OCI-LY1 (cell line): Measurements from ENCODE around the gene EFNA4.

Source experiments
- H2AFZ ChIP-seq: fragments of 200-600 bp; sonication (generic), shearing (Covaris generic); 2 replicates; pipeline ENCODE4 v1.6.0; 2014; ENCODE audit warnings: antibody characterized with exemption, mild to moderate bottlenecking, low read length
- H3F3A ChIP-seq: fragments of 200-600 bp; sonication (generic), shearing (Covaris generic); 2 replicates; pipeline ENCODE4 v1.6.0; 2014; ENCODE audit warnings: mild to moderate bottlenecking, antibody characterized with exemption, low read length, moderate library complexity; ENCODE audit not compliant: insufficient read depth
- H3K27ac ChIP-seq: fragments of 200-600 bp; sonication (generic); 2 replicates; pipeline ENCODE4 v1.5.1; 2014; ENCODE audit warnings: low read length, mixed run types, mild to moderate bottlenecking, low read depth; ENCODE audit not compliant: poor library complexity, severe bottlenecking
- H3K27me3 ChIP-seq: fragments of 200-600 bp; sonication (generic); 2 replicates; pipeline ENCODE4 v1.6.0; 2014; ENCODE audit warnings: antibody characterized with exemption, mild to moderate bottlenecking, low read length, moderate library complexity; ENCODE audit not compliant: insufficient read depth
- H3K36me3 ChIP-seq: fragments of 200-600 bp; sonication (generic); 2 replicates; pipeline ENCODE4 v1.6.1; 2014; ENCODE audit warnings: mild to moderate bottlenecking, antibody characterized with exemption, low read length, moderate library complexity, mixed read lengths; ENCODE audit not compliant: insufficient read depth
- H3K4me1 ChIP-seq: fragments of 200-600 bp; sonication (generic); 2 replicates; pipeline ENCODE4 v1.5.1; 2014; ENCODE audit warnings: mild to moderate bottlenecking, low read length, moderate library complexity; ENCODE audit not compliant: insufficient read depth, severe bottlenecking
- H3K4me2 ChIP-seq: fragments of 200-600 bp; sonication (generic), shearing (Covaris generic); 2 replicates; pipeline ENCODE4 v1.6.1; 2014; ENCODE audit warnings: low read length
- H3K4me3 ChIP-seq: fragments of 200-600 bp; sonication (generic); 2 replicates; pipeline ENCODE4 v1.5.1; 2014; ENCODE audit warnings: low read length, low read depth, mild to moderate bottlenecking, mixed read lengths; ENCODE audit not compliant: poor library complexity, severe bottlenecking
- H3K79me2 ChIP-seq: fragments of 200-600 bp; shearing (Covaris generic); 2 replicates; pipeline ENCODE4 v1.6.1; 2016; ENCODE audit warnings: mixed run types, low read length, mixed read lengths; ENCODE audit not compliant: insufficient read depth
- H3K9ac ChIP-seq: fragments of 200-600 bp; sonication (generic), shearing (Covaris generic); 2 replicates; pipeline ENCODE4 v1.6.1; 2014; ENCODE audit warnings: mild to moderate bottlenecking, low read length, mixed read lengths
- H3K9me2 ChIP-seq: fragments of 200-600 bp; sonication (generic), shearing (Covaris generic); 2 replicates; pipeline ENCODE4 v1.6.1; 2014; ENCODE audit warnings: low read depth, mild to moderate bottlenecking, low read length, mixed read lengths
- H3K9me3 ChIP-seq: fragments of 200-600 bp; shearing (Covaris generic); 2 replicates; pipeline ENCODE4 v1.6.1; 2014; ENCODE audit warnings: low read length, mixed read lengths
- H4K20me1 ChIP-seq: fragments of 200-600 bp; sonication (generic), shearing (Covaris generic); 2 replicates; pipeline ENCODE4 v1.6.0; 2016; ENCODE audit warnings: mild to moderate bottlenecking, low read length; ENCODE audit not compliant: insufficient read depth
- EZH2 ChIP-seq: fragments of 200-600 bp; sonication (generic), shearing (Covaris generic); IDR thresholded peaks from 2 replicates; pipeline ENCODE4 v1.8.0; 2017; ENCODE audit warnings: borderline replicate concordance, mixed run types, mild to moderate bottlenecking, antibody characterized with exemption, low read length, moderate library complexity, mixed read lengths
- TF ChIP-seq, protein P1 (sequence below): fragments of 200-600 bp; sonication (generic), shearing (Covaris generic); IDR thresholded peaks from 2 replicates; pipeline ENCODE4 v1.5.1; 2017; ENCODE audit warnings: mild to moderate bottlenecking, antibody characterized with exemption, low read length, moderate library complexity, mixed read lengths

EFNA4 gene

DNA sequence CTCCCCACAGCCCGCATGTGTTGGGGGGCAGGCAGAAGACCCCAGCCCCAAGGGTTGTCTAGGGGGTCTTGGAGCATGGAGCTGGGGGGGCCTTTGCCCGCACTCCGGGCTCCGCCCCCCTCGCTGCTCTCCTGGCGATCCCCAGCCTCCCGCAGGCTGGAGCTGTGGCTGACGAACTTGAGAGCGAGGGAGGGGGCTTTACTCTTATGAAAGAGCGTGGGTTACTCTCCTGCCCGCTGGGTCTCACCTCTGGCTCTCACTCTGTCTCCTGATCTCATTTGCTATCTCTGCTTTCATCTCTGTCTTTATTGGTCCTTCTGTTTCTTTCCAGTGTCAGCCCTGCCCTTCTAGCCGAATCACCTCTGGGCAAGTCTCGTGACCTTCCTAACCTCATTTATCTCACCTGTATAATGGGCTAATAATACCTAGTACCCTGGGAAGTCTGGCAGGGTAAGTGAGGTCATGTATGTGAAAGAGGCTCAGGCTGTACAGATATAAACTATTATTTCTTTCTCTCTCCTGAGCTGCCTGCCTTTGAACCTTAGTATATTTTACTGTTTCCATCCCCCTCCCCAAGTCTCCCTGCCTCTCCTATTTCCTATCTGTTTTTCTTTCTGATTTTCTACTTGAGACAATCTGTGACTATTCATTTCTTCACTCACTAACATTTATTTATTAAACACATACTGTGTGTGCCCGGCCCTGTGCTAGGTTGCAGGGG lies 731 bp downstream of the EFNA4 start:
- no peak for TF ChIP-seq EZH2
- TF ChIP-seq, protein P1, sequence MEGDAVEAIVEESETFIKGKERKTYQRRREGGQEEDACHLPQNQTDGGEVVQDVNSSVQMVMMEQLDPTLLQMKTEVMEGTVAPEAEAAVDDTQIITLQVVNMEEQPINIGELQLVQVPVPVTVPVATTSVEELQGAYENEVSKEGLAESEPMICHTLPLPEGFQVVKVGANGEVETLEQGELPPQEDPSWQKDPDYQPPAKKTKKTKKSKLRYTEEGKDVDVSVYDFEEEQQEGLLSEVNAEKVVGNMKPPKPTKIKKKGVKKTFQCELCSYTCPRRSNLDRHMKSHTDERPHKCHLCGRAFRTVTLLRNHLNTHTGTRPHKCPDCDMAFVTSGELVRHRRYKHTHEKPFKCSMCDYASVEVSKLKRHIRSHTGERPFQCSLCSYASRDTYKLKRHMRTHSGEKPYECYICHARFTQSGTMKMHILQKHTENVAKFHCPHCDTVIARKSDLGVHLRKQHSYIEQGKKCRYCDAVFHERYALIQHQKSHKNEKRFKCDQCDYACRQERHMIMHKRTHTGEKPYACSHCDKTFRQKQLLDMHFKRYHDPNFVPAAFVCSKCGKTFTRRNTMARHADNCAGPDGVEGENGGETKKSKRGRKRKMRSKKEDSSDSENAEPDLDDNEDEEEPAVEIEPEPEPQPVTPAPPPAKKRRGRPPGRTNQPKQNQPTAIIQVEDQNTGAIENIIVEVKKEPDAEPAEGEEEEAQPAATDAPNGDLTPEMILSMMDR: no peak
- Histone ChIP-seq H3K27ac (no peak overlapping the region), H3K79me2 (no peaks in the 10 kb centered on the region), H3K4me3 (peak overlapping the region; percentile 69), H3K4me1 (peaks cover 29% of the 10 kb centered on the region), H3F3A (no peaks in the 10 kb centered on the region), H3K36me3 (peaks cover 1% of the 10 kb centered on the region; the same call in 1 of the 2 replicates), H3K9me2 (no peaks in the 10 kb centered on the region), H3K4me2 (peak overlapping the region; percentile 62), H2AFZ (no peak overlapping the region), H3K9me3 (no peaks in the 10 kb centered on the region), H3K9ac (peak overlapping the region; percentile 69), H4K20me1 (no peaks in the 10 kb centered on the region), H3K27me3 (no peaks in the 10 kb centered on the region)

GRCh38 chr1:155064832-155065429 lies 1.4 kb downstream of the EFNA4 start:
- Histone ChIP-seq H3K9me2 (no peaks in the 10 kb centered on the region), H2AFZ (no peak overlapping the region), H3K4me2 (peak overlapping the region; percentile 62), H3K4me3 (peak overlapping the region; percentile 69), H3K79me2 (no peaks in the 10 kb centered on the region), H3K27me3 (no peaks in the 10 kb centered on the region), H3F3A (no peaks in the 10 kb centered on the region), H3K4me1 (peaks cover 36% of the 10 kb centered on the region), H4K20me1 (no peaks in the 10 kb centered on the region), H3K9me3 (no peaks in the 10 kb centered on the region), H3K27ac (no peak overlapping the region), H3K36me3 (peaks cover 5% of the 10 kb centered on the region; the same call in 1 of the 2 replicates), H3K9ac (peak overlapping the region; percentile 3; the same call in 1 of the 2 replicates)
- TF ChIP-seq EZH2: no peak
- TF ChIP-seq, protein P1: no peak

DNA sequence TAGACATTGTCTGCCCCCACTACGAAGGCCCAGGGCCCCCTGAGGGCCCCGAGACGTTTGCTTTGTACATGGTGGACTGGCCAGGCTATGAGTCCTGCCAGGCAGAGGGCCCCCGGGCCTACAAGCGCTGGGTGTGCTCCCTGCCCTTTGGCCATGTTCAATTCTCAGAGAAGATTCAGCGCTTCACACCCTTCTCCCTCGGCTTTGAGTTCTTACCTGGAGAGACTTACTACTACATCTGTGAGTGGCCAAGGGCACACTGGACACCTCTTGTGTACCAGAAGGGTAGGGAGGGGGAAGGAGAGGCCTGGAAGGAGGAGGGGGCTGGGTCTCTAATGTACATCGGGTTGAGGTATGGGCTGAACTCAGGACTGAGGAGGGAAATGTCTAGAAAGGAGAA lies 3.2 kb downstream of the EFNA4 start:
- no peak for TF ChIP-seq EZH2
- TF ChIP-seq, protein P1: no peak
- H3K9me2 ChIP-seq: no peaks in the 10 kb centered on the region
- H3K27ac ChIP-seq: no peak overlapping the region
- no peak overlapping the region for H3K4me3 ChIP-seq
- H3K79me2 ChIP-seq: no peaks in the 10 kb centered on the region
- H3K9ac ChIP-seq: no peak overlapping the region
- no peaks in the 10 kb centered on the region for H3K9me3 ChIP-seq
- H3K4me1 ChIP-seq: peaks cover 49% of the 10 kb centered on the region
- no peaks in the 10 kb centered on the region for H3K27me3 ChIP-seq
- H3K4me2 ChIP-seq: no peak overlapping the region
- no peaks in the 10 kb centered on the region for H3F3A ChIP-seq
- H4K20me1 ChIP-seq: no peaks in the 10 kb centered on the region
- peaks cover 5% of the 10 kb centered on the region; the same call in 1 of the 2 replicates for H3K36me3 ChIP-seq
- no peak overlapping the region for H2AFZ ChIP-seq
